C4-2B (cell line): ENCODE measurements around the gene THBS4.

Experiments
- CTCF ChIP-seq: fragments of 450-650 bp; conservative IDR thresholded peaks from 2 replicates; pipeline ENCODE4 v1.5.1; 2017; ENCODE audit warnings: mild to moderate bottlenecking
- ZFX ChIP-seq: fragments of 450-650 bp; IDR thresholded peaks from 2 replicates; pipeline ENCODE4 v1.6.1; 2017

GRCh38 chr5:80033513-80033912 lies 1.6 kb upstream of the THBS4 start:
- no peak for TF ChIP-seq CTCF
- TF ChIP-seq ZFX: no peak
